A673 (cell line): ENCODE results near the gene EIF4E3.
A peak's percentile ranks its signal among the peaks of the same experiment; 100 is the strongest.

Experiments
- EZH2 ChIP-seq: fragments of 200-600 bp; sonication (generic); IDR thresholded peaks from 2 replicates; pipeline ENCODE4 v1.6.1; 2017; ENCODE audit warnings: borderline replicate concordance, low read depth, mild to moderate bottlenecking, mixed read lengths, antibody characterized with exemption, low read length; ENCODE audit not compliant: poor library complexity, severe bottlenecking
- TF ChIP-seq, protein P1 (sequence below): fragments of 300-800, 200-600 bp; sonication (generic); conservative IDR thresholded peaks from 2 replicates; pipeline ENCODE4 v1.5.1; 2017; ENCODE audit warnings: low read depth, mild to moderate bottlenecking, antibody characterized with exemption, low read length, moderate library complexity, mixed read lengths

DNA sequence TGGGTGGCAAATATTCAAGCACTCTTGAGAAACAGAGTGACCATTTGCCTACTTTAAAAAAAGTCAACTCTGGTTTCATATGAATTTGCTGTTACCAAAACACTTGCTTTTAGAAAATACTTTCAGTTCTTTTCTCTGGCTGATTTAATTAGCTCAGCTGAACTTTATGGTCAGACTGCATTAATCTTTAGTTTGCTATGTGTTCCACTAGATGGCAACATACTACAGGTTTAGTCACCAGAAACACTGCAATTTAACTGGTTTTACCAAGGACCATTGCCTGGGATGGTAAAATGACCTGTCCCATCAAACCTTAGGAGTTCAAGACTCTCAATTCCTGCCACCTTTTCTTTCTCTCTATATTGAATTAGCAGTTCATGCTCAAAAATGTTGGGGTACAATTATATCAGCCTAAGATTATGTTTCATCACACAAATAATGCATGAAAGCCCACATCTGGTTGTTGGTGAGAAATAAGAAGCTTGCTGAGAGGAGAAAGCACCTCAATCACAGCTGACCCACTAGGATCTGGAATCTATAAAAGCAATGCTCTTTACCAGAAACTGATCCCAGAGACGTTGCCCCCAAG, 14.2 kb downstream of the EIF4E3 start:
- TF ChIP-seq, protein P1, sequence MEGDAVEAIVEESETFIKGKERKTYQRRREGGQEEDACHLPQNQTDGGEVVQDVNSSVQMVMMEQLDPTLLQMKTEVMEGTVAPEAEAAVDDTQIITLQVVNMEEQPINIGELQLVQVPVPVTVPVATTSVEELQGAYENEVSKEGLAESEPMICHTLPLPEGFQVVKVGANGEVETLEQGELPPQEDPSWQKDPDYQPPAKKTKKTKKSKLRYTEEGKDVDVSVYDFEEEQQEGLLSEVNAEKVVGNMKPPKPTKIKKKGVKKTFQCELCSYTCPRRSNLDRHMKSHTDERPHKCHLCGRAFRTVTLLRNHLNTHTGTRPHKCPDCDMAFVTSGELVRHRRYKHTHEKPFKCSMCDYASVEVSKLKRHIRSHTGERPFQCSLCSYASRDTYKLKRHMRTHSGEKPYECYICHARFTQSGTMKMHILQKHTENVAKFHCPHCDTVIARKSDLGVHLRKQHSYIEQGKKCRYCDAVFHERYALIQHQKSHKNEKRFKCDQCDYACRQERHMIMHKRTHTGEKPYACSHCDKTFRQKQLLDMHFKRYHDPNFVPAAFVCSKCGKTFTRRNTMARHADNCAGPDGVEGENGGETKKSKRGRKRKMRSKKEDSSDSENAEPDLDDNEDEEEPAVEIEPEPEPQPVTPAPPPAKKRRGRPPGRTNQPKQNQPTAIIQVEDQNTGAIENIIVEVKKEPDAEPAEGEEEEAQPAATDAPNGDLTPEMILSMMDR = peak; percentile 54
- no peak for TF ChIP-seq EZH2
